Cardiac muscle cell (in vitro differentiated cells and primary cell): Measurements from ENCODE around the gene ATG14. TPM values are rescaled to one million over a fixed set of nuclear protein-coding genes. Genes with fewer than 3 reads are reported as not detected.

Source experiments
- DNase-seq, 2 donors: peaks; one replicate each; pipeline versions ENCODE4 v3.0.0 to v3.0.0-alpha.2; 2010 to 2017; ENCODE audit warnings: low read depth in 1 of 2, low spot score in 1 of 2
- H3K27ac ChIP-seq: fragments of 200-600 bp; sonication (generic); 2 replicates; pipeline ENCODE4 v1.5.1; 2016
- H3K27me3 ChIP-seq: fragments of 200-600 bp; sonication (generic); 2 replicates; pipeline ENCODE4 v1.6.0; 2016; ENCODE audit warnings: control low read depth
- H3K36me3 ChIP-seq: fragments of 200-600 bp; sonication (generic); 2 replicates; pipeline ENCODE4 v1.5.1; 2016; ENCODE audit warnings: control low read depth
- H3K4me1 ChIP-seq: fragments of 200-600 bp; sonication (generic); 2 replicates; pipeline ENCODE4 v1.8.1; 2017; ENCODE audit warnings: low read depth, mild to moderate bottlenecking, mixed run types
- H3K4me3 ChIP-seq: fragments of 200-600 bp; sonication (generic); 2 replicates; pipeline ENCODE4 v1.5.1; 2016; ENCODE audit warnings: mild to moderate bottlenecking
- H3K9me3 ChIP-seq: fragments of 200-600 bp; sonication (generic); 2 replicates; pipeline ENCODE4 v1.5.1; 2017; ENCODE audit warnings: low read depth, mild to moderate bottlenecking, control low read depth
- polyA plus RNA-seq: library from polyadenylated mRNA; unstranded; fragments of >200 nt; fragmentation: Nextera tagmentation; extraction: Ambion mirVana; gene quantifications from 2 replicates; pipeline ENCODE4 v1.2.1, GENCODE V29; 2016
- total RNA-seq: library from RNA; depleted of rRNA; stranded (reverse); fragments of >200 nt; gene quantifications from 2 replicates; pipeline ENCODE4 v1.2.3, GENCODE V29; 2016
- TF ChIP-seq, protein P1 (sequence below): IDR thresholded peaks from 2 replicates; pipeline ENCODE4 v1.5.1; 2012; ENCODE audit warnings: low read depth, mild to moderate bottlenecking, low read length

ATG14 gene
- total and polyA plus RNA-seq, 2 experiments from 2014 or later: 2.5 to 11.7 TPM

DNA sequence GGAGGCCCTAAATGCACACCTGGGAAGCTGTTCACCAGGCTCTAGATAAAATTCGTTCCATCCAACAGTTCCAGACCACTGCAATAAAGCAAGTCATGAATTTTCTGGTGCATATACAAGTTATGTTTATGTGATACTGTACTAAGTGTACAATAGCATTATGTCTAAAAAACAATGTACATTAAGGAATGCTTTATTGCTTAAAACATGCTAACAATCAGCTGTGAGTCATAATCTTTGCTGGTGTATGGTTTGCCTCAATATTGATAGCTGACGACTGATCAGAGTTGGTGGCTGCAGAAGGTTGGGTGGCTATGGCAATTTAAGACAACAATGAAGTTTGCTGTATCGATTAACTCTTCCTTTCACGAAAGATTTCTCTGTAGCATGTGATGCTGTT, 52.3 kb downstream of the ATG14 start:
- Histone ChIP-seq H3K9me3 (no peaks in the 10 kb centered on the region), H3K36me3 (no peaks in the 10 kb centered on the region), H3K4me1 (peaks cover 2% of the 10 kb centered on the region), H3K27ac (no peak overlapping the region), H3K27me3 (no peaks in the 10 kb centered on the region), H3K4me3 (no peak overlapping the region)
- TF ChIP-seq, protein P1, sequence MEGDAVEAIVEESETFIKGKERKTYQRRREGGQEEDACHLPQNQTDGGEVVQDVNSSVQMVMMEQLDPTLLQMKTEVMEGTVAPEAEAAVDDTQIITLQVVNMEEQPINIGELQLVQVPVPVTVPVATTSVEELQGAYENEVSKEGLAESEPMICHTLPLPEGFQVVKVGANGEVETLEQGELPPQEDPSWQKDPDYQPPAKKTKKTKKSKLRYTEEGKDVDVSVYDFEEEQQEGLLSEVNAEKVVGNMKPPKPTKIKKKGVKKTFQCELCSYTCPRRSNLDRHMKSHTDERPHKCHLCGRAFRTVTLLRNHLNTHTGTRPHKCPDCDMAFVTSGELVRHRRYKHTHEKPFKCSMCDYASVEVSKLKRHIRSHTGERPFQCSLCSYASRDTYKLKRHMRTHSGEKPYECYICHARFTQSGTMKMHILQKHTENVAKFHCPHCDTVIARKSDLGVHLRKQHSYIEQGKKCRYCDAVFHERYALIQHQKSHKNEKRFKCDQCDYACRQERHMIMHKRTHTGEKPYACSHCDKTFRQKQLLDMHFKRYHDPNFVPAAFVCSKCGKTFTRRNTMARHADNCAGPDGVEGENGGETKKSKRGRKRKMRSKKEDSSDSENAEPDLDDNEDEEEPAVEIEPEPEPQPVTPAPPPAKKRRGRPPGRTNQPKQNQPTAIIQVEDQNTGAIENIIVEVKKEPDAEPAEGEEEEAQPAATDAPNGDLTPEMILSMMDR: no peak
- no peak for DNase-seq

DNA sequence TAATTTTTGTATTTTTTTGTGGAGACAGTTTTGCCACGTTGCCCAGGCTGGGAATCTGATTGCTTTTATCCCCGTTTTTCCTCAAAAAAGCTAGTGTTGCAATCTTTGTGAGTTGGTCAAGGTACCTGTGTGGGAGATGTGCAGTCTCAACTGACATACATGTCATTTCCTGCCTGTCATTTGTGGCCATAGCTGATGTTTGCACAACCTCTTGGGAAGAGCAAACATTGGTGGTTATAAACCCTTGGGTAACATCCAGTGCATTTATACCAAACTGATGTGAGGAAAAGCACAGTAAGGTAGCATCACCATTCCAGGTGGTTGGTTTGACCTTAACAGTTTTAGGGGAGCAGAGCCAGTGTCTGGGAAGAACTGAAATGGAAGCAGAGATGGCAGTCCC, 54.7 kb downstream of the ATG14 start:
- Histone ChIP-seq H3K9me3 (no peaks in the 10 kb centered on the region), H3K36me3 (no peaks in the 10 kb centered on the region), H3K4me1 (peaks cover 9% of the 10 kb centered on the region), H3K27me3 (no peaks in the 10 kb centered on the region), H3K27ac (no peak overlapping the region), H3K4me3 (no peak overlapping the region)
- DNase-seq: no peak
- TF ChIP-seq, protein P1: no peak

DNA sequence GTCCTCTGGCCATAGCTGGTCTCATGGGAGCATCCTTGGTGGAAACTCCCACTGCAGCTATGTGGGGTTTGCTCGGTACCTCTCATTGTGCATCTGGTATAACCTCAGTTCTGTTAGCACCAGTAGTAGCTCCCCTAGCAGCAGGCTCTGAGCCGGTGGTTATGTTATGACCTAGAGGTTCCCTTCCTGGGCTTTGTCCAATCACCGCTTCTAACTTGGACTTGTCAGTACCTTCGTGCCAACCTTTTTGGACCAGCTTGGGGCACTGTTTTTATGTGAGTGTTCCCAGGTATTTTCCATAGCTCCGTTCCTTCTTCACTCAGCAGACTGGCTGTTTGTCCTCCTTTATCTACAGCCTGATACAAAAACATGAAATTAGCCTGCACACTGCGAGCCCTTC, 55.7 kb downstream of the ATG14 start:
- H3K36me3 ChIP-seq: no peaks in the 10 kb centered on the region
- H3K27ac ChIP-seq: no peak overlapping the region
- H3K4me1 ChIP-seq: peaks cover 9% of the 10 kb centered on the region
- no peaks in the 10 kb centered on the region for H3K9me3 ChIP-seq
- H3K27me3 ChIP-seq: no peaks in the 10 kb centered on the region
- no peak for DNase-seq
- no peak overlapping the region for H3K4me3 ChIP-seq
- TF ChIP-seq, protein P1: no peak

DNA sequence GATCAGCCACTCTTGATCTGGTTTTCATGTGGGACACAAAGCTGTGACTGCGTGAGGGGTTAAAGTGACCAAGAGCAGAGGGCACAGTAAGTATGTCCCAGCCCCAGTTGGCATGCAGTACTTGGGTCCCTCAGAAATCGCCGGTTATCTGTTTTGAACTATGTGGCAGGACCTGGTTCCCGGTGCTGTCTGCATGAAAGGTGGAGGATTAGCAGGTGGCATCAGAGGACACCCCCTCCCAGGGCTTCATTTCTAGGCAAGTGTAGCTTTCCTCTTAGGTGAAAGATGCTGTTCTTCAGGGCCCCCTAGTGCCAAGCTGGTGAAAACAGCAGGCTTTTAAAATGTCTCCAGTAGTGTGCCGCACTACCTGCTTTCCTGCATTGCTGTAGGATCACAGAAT, 57.1 kb downstream of the ATG14 start:
- Histone ChIP-seq H3K9me3 (no peaks in the 10 kb centered on the region), H3K27ac (peak overlapping the region; percentile 19), H3K4me1 (peaks cover 9% of the 10 kb centered on the region), H3K4me3 (no peak overlapping the region), H3K36me3 (no peaks in the 10 kb centered on the region), H3K27me3 (no peaks in the 10 kb centered on the region)
- TF ChIP-seq, protein P1: peak; percentile 79
- peak; percentile 61 to 74 for DNase-seq

DNA sequence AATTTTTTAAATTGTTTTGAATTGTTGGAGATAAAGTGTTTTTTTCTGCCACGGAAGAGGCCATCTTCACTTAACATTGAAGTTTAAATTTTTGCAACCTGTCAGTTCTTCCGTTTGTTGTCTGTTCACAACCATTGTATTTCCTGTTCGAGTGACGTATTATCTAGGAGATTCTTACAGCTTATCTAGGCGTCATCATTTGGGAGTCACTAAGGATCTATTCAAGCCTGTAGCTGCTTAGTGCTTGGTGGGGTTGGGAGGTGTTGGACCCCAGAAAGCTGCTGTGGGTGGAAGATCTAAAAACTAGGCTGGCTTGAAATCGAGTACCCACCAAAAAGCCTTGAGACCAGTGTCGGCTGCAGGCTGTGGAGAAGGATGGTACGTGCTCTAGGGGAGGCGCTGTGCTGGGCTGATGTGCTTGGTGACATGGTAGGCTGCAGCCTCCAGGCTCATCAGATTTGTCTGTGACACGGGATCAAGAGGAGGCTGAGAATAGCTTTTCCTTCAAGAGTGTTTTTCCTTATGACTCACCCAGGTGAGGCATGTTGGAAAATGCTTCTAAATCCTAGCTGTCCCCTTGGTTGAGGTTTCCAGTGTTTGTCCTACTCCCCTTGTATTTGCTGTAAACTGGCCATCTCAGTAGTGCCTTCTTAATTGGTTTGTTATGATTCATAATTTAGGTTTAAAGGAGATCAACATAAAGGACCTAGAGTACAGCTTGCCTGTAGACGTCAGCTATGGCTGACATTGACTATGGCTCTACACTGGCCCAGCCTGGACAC, 57.8 kb downstream of the ATG14 start:
- Histone ChIP-seq H3K4me1 (peaks cover 9% of the 10 kb centered on the region), H3K9me3 (no peaks in the 10 kb centered on the region), H3K27ac (peak overlapping the region; percentile 19), H3K4me3 (no peak overlapping the region), H3K27me3 (no peaks in the 10 kb centered on the region), H3K36me3 (no peaks in the 10 kb centered on the region)
- DNase-seq: no peak
- TF ChIP-seq, protein P1: no peak
